Putamen (tissue), 1 donor: ENCODE results near the gene NR4A1.

ENCODE experiments used
- DNase-seq: peaks from one replicate; pipeline ENCODE4 v3.0.0-alpha.2; 2016; ENCODE audit warnings: low spot score

Gene NR4A1

DNA sequence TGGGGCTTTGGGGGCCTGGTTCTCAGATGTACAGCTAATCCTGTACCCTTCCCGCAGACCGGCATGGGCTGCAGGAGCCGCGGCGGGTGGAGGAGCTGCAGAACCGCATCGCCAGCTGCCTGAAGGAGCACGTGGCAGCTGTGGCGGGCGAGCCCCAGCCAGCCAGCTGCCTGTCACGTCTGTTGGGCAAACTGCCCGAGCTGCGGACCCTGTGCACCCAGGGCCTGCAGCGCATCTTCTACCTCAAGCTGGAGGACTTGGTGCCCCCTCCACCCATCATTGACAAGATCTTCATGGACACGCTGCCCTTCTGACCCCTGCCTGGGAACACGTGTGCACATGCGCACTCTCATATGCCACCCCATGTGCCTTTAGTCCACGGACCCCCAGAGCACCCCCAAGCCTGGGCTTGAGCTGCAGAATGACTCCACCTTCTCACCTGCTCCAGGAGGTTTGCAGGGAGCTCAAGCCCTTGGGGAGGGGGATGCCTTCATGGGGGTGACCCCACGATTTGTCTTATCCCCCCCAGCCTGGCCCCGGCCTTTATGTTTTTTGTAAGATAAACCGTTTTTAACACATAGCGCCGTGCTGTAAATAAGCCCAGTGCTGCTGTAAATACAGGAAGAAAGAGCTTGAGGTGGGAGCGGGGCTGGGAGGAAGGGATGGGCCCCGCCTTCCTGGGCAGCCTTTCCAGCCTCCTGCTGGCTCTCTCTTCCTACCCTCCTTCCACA is 7.6 kb downstream of the NR4A1 start:
- no peak for DNase-seq

DNA sequence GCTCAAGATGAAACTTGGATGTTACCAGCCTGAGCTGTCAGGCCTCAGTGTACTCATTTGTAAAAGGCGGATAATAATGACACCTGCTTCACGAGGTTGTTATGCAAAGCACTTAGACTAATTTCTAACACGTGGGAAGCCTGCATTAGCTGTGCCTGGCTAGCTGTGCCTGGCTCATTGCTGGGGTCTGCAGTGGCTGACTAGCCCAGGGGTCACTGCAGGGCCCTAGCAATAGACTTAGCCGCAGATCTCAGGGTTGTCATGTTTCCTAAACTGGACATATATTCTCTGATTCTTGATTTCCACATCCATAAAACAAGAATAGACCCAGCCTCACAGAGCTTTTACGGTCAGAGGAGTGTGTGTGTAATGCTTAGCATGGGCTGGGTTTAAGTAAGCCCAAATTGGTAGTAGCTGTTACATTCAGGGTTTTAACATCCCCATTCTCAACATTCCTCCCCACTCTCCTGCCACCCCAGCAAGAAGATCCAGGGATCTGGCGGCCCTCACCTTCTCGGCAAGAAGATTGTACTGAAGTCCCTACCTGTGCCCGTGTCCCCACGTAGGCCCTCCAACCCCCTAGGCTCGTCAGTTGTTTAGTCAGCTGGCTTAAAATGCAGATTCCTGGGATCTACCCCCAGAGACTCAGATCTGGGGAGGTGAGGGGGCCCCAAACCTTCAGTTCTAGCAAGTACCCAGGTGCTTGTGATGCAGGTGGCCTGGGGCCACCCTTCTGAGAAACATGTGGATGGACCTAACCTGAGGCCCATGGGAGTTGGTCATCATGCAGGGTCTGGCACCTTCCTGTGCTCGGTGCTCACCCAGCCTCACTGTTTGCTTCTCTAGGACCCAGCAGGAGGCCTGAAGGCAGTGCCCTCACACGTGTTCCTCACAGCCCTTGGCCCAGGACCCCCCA is 8.6 kb downstream of the NR4A1 start:
- DNase-seq: peak; percentile 66

DNA sequence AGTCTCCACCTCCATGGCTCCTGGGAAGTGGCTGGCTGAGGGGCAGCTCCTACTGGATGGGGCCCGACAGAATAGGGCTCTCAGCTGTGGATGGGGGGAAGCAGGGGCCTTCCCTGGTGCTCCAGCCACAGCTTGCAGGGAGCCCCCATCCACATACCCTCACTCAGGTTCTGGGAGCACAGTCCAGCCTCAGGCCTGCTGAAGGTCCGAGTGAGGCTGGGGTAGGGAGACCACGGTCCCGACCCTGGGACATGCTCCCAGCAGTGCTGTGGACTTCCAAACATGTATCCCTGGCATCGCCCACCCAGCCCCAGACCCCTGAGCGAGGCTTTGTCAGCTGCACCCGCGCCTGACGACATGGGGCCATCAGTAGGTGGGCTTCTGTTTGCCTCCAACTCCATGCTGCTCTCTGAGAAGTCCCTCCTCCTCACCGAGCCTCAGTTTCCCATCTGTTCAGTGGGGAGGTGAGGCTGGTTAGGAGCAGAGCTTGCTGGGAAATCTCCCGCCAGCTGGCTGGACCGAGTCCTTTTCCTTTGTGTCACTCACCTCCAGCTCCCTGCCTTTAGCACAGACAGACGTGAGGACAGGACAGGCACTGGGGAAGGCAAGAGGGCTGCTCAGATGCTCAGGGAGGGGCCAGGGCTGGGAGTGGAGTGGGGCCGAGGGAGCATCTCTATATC is 9.4 kb downstream of the NR4A1 start:
- DNase-seq: no peak

DNA sequence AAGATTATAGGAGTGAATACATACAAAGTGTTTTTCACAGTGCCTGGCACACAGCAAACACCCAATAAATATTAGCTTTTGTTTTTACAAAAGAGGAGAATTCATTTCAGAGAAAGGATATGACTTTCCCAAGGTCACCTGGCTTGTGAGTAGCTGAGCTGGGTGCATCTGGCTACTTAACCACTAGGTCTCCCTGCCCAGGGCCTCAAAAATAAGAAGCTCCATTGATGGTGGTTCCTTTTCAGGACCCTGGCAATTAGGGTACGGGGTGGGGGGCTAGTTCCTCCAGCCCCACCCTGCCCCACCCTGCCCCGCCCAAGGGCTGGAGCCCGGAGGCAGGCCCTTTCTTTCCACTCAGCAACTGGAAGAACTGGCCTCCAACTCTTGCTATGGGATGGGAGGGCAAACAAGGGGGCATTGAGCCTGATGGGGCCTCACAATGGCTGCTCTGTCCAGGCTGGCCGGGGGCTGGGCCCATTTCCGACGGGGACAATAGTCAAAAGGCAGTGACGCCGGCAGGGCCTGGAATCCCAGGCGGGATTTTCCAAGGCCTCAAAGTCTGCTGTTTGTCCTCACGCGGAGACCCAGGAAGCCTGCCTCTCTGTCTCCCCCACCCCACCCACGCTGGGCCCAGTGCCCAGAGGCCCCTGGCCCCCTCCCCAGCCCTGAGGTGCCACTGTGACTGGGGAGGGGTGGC is 10.4 kb downstream of the NR4A1 start:
- peak; percentile 96 for DNase-seq

DNA sequence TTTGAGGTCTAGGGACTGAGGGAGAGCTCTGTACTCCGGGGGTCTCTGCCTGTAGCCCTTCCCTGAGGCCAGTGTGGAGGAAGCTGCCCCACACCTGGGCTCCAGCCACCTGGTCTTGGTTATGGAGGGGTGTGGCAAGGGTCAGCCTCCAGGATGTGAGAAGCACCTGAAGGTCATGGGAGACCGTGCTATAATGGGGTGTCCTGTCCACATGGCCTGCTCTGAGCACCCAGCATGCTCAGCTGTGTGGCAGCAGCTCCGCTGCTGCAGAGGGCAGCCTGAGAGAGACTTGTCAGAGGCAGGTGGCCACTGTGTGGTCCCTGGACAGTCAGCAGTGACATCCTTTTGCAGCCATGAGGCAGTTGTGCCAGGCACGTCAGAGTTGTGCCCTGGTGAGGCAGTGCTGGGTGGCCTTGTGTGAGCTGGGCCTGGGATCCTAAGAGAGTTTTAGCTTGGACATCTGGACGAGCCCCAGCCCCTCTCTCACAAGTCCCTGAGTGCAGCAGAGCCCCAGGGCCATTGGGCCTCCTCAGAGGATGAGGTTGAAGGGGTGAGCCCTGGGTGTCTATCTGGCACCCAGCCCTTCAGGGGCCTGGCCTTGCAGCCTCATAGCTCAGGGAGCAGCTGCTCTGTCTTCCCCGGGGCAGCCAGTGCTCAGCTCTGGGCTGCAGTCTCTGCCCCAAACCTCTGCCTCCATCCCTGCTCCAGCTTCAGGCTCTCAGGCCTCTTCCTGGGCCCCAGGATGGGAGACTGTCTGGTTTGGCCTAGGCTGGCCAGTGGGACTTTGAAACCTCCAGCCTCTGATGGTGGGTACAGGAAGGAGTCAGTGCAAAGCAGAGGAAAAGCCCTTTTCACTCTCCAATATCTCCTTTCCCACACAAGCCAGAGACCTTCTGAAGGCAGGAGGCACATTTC is 11.2 kb downstream of the NR4A1 start:
- no peak for DNase-seq

DNA sequence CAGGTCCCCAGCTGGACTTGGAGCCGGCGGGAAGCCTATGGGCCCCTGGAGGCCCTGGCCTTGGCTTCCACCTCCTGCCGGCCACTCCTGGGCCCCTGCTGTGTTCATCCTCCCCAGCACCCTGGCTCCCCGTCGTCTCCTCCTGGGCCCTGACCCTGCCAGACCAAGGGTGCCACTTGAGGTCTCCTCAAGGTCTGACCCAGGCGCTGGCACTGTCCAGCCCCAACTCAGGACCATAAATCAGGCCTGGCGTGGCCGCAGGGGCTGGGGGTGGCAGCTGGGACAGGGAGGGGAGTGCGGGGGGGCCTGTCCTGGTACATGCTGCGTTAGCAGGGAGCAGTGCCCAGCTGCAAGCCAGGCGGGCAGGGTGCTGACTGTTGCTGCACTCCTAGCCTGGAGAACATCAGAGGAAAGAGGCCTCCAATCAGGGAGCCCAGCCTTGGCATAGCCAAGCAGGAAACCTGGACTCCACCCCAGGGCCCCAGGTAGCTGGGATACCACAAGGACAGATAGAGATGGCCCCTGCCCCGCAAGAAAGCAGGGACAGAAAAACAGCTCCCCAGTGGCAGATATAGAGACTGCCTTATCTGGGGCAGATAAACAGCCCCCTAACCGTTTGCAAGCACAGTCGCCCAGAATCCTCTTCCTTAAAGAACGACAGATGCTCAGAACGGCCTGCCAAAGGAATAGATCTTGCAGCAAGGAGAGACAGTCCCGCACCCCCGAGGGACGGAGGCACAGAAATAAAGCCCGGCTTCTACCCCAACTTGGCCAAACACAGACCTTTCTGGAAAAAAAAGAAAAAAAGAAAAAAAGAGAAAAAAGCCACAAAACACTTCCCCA is 12.1 kb downstream of the NR4A1 start:
- no peak for DNase-seq

DNA sequence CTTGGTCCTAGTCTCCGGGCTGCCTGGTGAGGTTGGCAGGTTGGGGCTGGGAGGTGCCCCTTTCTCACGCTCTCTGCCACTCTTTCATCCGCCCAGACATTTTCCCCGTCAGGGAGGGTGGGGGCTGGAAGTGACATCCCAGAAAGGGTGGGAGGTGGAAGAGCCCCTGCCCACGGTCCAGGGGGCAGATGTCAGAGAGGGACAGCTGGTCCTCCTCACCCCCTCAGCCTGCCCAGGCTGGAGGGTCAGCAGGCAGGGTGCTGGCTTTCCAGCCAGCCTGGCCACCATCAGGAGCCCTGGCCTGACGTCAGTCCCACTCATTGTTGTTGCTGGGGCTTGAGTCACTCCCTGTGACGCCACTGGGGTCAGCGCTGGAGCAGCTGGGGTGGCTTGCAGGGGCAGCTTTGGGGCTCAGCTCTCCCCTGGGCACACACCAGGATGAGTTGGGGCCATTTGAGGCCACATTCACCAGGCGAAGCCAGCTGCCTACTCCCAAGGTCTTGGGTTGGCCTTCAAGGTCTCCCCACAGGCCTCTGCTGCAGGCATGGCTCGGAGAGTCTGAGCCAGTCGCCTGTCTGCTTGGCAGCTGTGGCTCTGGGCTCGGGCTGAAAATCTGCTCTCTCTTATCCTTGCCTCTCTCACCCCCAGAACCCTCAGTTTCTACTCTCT is 12.9 kb downstream of the NR4A1 start:
- peak; percentile 42 for DNase-seq

DNA sequence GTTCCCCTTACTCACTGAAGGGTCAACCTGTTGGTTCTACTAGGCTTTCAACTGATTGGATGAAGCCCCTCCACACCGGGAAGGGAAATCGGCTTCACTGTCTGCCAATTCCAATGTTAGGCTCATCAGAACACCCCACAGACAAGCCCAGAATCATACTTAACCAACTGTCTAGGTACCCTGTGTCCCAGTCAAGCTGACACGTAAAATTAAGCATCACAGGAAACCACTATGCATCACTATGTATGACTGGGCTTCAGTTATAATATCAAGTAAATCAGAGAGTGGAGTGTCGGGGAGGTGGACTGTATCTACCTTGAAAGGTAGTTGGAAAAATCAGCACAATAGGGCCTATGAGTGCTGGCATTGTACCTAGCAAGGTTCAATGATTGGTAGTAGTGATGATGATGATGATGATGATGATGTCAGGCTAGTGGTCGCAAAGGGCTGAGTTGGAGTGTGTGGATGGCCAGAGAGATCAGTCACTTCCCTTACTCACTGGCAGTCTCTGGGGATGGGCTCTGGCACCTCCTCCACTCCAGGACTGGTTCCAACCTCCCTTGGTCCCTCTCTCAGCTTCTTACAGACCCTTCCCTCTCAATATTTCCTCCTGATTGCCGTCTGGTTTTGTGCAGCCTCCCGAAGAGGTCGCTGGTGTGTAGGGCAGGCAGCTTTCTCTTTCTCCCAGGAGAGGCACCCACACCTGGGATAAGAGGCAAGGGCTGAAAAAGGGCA is 15.3 kb downstream of the NR4A1 start:
- DNase-seq: no peak

DNA sequence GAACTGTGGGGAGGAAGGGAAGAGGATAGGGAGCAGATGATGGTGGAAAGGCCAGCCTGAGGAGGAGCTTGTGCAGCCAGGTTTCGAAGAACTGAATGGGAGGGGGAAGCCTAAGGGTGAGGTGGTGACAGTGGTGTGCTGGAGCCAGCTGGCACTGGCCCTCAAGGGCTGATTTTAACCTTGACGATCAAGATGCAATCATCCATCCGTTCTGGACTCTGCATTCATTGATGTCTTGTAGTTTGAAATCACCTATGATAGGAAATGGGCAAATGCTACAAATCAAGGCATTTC is 15.8 kb downstream of the NR4A1 start:
- no peak for DNase-seq

DNA sequence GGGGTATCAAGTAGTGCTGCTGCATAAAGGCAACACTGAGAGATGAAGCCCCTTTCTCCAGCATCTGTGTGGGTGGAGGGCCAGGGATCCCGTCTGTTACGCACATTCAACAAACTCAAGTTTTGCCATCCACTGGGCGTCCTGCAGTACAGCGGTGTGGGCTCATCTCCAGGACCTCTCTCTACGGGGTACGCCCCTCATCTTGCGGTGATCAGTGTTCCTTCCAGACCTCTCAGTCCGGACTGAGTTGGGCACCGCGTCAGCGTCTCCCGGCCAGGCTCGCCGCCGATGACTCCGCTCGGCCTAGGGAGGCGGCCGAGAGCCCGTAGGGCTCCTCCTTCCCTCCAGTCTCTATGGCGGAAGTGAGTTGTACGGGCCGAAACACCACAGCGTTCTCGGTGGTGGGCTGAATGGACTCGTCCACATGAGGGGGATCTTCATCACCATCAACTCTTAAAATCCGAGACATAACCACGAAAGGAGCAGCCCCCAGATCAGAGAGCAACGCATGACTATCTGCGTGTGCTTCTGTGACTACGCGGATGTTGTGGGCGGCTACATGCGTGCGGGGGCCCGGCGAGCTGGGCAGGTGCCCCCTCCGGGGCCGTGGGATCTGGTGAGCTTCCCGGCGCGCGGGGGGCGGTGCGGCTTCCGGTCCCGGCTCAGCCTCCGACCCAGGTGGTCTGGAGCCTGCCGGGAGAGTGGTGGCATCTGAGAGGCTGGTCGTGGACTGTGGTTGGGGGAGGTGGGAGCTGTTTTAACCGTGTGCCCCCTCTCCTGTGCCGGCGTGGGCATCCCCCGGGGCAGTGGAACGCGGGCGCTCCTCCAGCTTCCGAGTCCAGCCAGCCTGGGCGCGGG is 18.3 kb downstream of the NR4A1 start, which contains the start of gene ATG101:
Gene ATG101, plus strand, starts transcription at position 652 of the 858 bp plus-strand sequence. CDS start 3,673 bp downstream, outside the sequence.
- peak; percentile 95 for DNase-seq

DNA sequence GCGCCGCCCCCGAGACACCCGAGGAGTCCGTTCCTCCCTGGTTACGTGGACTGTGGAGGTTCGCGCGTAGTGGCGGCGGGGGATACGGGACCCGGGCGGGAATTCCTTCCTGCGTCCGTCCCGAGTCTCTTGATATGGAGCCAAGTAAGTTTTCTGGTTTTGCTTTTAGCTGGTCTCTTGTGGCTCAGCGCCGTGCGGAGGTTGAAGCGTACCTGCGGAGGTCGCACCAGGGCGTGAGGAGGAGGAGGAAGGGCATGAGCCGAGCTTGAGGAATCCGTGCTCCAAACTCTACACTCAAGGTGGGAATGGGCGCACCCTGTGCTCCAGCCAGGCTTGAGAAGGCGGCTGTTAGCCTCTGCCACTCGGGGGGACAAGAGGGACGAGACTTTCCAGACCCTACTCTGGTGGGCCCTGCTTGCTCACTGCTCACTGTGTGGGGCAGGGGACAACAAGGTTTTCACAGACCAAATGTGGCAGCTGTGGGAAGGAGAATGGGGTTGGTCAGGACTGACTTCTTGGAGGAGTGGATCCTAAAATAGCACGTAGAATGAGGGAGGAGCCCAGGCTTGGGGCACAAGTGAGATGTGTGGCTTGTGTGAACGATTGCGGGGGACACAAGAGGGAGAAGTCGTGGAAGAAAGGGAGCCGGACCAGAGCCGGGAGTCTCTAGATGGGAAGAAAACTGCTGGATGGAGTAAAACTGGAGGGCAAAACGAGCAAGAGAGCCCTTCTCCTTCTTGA is 19.1 kb downstream of the NR4A1 start:
- DNase-seq: no peak

DNA sequence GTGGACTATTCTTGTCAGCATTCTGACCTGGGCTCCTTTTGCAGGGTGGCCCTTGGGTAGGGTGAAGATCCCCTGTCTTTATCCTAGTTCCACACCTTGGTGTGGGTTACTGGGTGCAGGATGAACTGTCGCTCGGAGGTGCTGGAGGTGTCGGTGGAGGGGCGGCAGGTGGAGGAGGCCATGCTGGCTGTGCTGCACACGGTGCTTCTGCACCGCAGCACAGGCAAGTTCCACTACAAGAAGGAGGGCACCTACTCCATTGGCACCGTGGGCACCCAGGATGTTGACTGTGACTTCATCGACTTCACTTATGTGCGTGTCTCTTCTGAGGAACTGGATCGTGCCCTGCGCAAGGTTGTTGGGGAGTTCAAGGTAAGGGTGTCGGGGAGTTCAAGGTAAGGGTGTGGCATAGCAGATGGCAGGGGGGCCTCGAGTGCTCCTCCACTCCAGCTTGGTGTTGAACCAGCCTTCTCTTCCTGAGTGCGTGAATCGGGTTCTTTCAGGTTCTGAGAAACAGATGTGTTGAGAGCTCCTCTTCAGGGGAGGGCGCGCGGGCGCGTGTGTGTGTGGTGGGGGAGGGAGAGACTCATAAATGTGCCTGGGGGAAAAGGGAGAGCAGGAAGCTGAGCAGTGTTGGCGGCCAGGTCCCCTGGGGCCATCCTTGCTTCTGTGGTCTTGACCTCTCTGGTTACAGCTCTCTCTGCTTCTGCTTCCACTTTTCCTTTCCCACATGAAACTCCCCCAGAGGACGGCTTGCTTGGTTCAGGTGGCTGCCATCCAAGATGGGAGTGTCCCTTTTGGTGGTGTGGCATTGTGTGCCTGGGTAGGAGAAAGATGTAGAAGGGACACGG is 22.5 kb downstream of the NR4A1 start:
- no peak for DNase-seq

DNA sequence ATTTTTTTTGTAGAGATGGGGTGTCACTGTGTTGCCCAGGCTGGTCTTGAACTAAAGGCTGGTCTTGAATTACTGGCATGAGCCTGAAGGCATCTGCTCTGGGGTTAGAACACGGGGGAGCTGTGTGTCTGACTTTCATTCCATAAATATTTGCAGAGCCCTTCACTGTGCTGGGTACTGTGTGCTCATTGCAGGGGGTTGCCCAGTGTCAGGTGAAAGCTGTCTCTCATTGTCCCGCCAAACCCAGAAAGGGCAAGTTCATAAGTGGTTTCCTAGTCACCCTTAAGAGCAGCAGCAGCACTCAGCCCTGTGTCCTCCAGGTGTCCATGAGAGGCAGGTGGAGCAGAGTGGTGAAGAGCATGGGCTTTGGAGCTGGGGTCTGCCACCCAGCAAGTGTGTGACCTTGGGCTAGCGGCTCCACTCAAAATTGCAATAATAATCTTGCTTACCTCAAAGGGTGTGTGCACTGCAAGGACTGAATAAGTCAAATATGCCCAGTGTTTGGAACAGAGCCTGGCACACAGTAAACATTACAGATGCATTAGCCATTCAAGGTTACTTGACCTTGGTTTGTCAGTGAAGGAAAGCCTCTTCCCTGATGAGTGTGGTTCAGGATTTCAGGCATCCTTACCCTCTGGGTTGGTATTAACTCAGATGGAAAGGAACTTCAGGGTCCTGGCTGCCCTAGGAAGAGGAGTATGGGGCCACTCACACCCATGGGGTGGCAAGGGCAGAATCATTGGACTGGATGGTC is 23.9 kb downstream of the NR4A1 start:
- DNase-seq: no peak

DNA sequence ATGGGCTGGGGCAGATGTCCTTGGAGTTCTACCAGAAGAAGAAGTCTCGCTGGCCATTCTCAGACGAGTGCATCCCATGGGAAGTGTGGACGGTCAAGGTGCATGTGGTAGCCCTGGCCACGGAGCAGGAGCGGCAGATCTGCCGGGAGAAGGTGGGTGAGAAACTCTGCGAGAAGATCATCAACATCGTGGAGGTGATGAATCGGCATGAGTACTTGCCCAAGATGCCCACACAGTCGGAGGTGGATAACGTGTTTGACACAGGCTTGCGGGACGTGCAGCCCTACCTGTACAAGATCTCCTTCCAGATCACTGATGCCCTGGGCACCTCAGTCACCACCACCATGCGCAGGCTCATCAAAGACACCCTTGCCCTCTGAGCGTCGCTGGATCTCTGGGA is 25.6 kb downstream of the NR4A1 start:
- DNase-seq: no peak

DNA sequence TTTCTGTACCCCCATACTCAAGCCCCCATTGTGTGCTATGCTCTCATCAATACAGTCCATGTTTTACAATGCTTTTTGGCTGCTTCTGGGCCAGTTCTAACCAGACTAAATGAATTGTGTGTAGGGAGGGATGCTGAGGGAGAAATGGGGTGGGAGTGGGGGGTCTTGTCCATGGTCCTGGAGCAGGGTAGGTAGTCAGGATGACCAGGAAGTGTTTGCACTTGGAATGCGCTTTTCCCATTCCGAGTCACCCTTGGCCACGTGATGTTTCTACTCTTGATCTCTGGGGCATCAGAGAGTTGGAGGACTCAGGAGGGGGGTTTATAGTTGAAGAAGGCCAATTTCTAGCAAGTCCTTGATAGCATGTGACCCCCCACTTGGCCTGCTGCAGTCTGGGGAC is 27.0 kb downstream of the NR4A1 start:
- no peak for DNase-seq
